ENCODE results near the gene IGF2R.

The IGF2R gene

GRCh38 chr6:159976686-159977254 is 7.9 kb downstream of the IGF2R start:
- DNase-seq (ENCODE audit: low read depth): no peak

- DNase-seq (ENCODE audit: low read depth): no peak
Measured at GRCh38 chr6:159977255-159977903, 8.5 kb downstream of the IGF2R start.

DNA sequence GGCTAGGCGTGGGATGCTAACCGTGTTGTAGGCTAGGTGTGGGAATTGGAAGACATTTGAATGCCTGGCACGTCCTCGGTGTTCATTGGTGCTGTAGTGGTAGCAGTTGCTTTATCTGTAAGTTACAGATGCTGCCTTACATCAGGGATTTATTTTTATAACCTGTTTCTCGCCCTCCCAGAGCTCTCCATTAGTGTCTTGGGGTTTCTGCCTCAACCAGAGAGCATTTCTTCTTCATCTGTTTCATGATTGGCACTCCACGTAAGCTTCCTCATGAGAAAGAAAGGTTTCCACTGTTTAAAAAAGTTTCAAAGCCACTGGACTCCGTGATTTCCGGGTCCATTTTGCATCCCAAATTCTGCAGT is 9.0 kb downstream of the IGF2R start:
- DNase-seq (ENCODE audit: low read depth): no peak

DNA sequence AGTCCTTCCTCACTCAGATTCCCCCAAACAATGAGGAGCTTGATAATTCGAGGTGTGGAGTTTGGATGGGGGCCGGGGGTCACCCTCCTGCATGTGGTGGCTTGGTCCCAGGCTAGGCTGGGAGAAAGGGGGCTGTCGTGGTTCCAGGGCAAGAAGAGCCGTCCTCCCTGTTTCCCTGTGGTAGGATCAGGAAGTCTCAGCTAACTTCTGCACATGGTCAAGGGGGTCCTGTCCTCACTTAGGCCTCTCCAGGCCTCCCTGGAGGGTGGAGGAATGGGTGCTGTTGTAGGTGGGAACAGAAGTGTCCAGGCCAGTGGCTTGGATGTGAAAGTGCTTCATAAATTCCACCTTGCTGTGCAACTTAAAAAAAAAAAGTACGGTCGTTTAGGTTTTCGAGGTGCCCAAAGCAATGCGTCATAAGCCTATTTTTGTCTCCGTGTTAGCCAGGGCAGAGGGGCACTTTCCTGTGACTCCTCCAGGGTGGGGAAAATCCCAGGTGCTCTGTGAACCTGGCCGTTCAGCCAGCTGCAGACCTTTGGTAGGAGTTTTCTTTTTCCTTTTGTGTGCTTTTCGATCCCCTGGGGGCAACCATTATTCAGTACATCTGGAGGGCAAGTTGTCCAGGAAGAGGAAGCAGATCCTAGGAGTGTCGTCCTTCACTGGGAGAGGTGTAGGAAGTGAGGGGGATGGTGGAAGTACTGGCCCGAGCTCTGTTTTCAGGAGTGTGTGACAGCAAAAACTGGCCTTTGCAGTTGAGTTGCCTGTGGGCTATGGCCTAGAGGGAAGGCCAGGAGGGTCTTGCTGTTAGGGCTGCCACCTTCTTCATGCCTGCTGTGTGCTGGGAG is 9.6 kb downstream of the IGF2R start:
- DNase-seq (ENCODE audit: low read depth): no peak

- DNase-seq (ENCODE audit: low read depth): no peak
Measured at GRCh38 chr6:159979136-159979874, 10.4 kb downstream of the IGF2R start.

DNA sequence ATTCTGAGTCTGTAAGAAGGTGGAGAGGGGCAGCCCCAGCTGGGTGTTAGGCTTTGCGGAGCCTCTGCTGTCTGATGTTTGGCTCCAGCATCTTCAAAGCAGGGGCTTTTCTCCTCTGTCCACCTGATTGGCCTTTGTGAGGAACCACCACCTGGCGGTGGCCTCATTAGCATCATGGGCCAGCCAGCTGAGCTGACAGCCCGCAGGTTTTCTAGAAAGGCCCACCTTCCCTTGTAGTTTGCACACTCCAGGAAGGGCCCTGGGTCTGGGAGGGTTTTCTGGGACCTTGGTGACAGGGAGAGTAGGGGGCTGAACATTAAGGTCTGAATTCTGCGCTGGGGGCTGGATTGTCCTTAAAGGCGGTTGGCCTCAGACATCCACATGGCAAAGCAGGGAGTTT is 11.6 kb downstream of the IGF2R start:
- no peak for DNase-seq (ENCODE audit: low read depth)

DNA sequence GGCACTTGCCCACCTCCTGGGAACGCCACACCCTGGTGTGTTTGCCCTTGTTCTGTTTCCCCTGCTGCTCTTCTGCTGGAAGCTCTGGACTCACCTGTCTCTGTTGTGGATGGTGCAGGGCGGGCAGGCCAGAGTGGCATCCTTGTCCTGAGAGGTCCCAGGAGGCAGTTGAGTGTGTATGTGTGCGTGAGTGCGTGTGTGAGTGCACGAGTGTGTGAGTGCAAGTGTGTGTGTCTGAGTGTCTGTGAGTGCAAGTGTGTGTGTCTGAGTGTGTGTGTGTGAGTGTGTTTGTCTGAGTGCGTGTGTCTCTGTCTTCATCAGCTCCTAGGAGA is 12.2 kb downstream of the IGF2R start:
- DNase-seq (ENCODE audit: low read depth): no peak

- DNase-seq (ENCODE audit: low read depth): no peak
Measured at GRCh38 chr6:159981403-159982245, 12.7 kb downstream of the IGF2R start.

- DNase-seq (ENCODE audit: low read depth): no peak
Measured at GRCh38 chr6:159982731-159983506, 14.0 kb downstream of the IGF2R start.

DNA sequence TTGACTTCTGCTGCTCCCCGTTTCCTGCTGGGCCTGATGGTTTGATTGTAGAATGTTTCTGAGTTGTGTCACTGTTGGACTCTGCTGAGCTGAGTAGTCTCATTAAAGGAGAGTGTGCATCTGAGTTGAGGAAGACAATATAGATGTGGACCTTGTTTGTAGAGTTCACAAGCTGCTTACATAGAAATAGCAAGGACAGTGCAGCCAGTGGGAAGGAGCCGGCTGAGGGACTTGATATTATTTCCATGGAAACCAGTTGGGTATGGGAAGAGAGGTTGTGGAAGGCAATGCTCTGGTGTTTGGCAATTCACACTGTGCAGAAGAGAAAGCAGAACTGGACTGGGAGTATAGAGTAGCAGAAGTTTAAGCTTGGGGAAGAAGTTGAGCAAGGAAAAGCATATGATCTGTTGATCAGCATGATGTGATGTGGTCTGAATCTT is 14.8 kb downstream of the IGF2R start:
- DNase-seq (ENCODE audit: low read depth): no peak

- no peak for DNase-seq (ENCODE audit: low read depth)
Measured at GRCh38 chr6:159984268-159984786, 15.4 kb downstream of the IGF2R start.

- DNase-seq (ENCODE audit: low read depth): no peak
Measured at GRCh38 chr6:159985296-159985945, 16.5 kb downstream of the IGF2R start.

DNA sequence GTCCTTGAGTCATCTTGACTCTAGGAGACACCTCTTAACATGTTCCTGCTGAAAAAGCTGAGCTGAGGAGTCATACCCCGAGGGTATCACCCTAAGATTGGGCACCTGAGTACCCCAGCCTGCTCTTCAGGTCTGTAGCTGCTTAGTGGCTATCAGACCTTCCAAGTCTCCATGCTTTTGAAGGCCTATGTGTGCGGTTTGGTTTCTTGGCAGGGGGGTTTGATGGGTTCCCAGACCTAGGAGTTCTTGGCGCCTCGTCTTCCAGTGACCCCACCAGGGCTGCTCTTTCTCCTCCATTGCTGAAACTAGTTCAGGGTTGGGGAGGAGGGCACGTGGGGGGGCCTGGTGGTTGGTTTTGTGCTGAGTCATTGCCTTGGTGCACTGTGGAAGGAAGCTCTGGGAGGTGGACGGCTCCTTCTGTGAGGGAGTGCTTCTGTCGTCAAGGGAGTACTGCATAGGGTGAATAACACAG is 20.1 kb downstream of the IGF2R start:
- DNase-seq (ENCODE audit: low read depth): no peak

DNA sequence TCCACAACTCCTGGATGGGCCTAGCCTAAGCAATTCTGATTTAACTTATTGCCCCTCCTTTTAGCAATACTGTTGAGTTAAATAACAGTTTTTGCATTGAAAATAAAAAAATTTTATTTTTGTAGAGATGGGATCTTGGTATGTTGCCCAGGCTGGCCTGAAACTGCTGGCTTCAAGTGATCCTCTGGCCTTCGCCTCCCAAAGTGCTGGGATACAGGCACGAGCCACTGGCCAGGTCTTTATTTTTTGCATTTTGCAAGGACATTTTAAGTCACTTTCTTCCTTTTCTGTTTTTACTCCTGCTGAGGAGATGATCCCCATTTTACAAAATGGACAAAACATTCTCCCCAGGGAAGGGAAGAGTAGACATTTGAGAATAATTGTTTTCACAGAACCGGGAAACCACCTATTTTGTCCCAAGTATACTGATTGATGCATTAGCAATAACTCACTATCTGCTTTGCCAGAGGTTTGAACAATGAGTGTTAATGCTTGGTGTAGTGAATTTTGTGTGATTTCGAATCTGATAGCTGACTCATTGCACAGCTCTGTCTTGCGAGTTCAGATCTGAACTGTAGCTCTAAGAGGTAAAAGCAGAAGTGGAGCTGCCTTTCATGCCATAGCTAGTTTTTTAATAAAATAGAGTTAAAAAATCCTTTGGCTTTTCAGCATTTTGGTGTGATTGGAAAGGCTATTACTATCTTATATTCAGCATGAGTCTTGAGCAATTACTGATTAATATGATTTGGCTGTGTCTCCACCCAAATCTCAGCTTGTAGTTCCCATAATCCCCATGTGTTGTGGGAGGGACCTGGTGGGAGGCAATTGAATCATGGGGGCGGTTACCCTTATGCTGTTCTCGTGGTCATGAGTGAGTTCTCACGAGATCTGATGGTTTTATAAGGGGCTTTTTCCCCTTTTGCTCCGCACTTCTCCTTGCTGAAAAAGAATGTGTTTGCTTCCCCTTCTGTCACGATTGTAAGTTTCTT is 20.9 kb downstream of the IGF2R start:
- no peak for DNase-seq (ENCODE audit: low read depth)

- no peak for DNase-seq (ENCODE audit: low read depth)
Measured at GRCh38 chr6:159992366-159992765, 23.5 kb downstream of the IGF2R start.

- no peak for DNase-seq (ENCODE audit: low read depth)
Measured at GRCh38 chr6:159995405-159995804, 26.5 kb downstream of the IGF2R start.

- no peak for DNase-seq (ENCODE audit: low read depth)
Measured at GRCh38 chr6:159996087-159996622, 27.3 kb downstream of the IGF2R start.

Measured in CMK (cell line).